Measurements from ENCODE around the gene GLIPR2. TPM values are rescaled to one million over a fixed set of nuclear protein-coding genes. Genes with fewer than 3 reads are reported as not detected.

GLIPR2 gene
- total and polyA plus RNA-seq, 2 of the 13 experiments (the other 11 are each of a cell fraction or from before 2014, with no cell fraction given): 0.08 to 0.42 TPM

GRCh38 chr9:36190388-36191289 lies 54.1 kb downstream of the GLIPR2 start, which contains the start of gene CLTA (continued):
- peak; percentile 82 for TF ChIP-seq ZNF800 (CRISPR knock-in tag; IDR thresholded peaks at IDR 0.05)
- no peak for TF ChIP-seq ZNF24 (IDR thresholded peaks at IDR 0.05)
- no peak for TF ChIP-seq KLF9 (CRISPR knock-in tag; IDR thresholded peaks at IDR 0.05; ENCODE audit: low read depth)
- peak; percentile 69 for TF ChIP-seq RBM39 (IDR thresholded peaks at IDR 0.05; ENCODE audit: low read depth, low read length, poor library complexity, severe bottlenecking)
- no peak; the same call in 1 of the 2 replicates for TF ChIP-seq THYN1 (CRISPR knock-in tag; IDR thresholded peaks at IDR 0.05; ENCODE audit: borderline replicate concordance, low read depth)
- TF ChIP-seq ZNF891 (CRISPR knock-in tag; IDR thresholded peaks at IDR 0.05): peak; percentile 80; the same call in 1 of the 2 replicates
- 0 out of 2 replicates have a peak, but pooled peaks have one; percentile 18 for TF ChIP-seq SIX4 (CRISPR knock-in tag; IDR thresholded peaks at IDR 0.05)
- TF ChIP-seq, protein P1, sequence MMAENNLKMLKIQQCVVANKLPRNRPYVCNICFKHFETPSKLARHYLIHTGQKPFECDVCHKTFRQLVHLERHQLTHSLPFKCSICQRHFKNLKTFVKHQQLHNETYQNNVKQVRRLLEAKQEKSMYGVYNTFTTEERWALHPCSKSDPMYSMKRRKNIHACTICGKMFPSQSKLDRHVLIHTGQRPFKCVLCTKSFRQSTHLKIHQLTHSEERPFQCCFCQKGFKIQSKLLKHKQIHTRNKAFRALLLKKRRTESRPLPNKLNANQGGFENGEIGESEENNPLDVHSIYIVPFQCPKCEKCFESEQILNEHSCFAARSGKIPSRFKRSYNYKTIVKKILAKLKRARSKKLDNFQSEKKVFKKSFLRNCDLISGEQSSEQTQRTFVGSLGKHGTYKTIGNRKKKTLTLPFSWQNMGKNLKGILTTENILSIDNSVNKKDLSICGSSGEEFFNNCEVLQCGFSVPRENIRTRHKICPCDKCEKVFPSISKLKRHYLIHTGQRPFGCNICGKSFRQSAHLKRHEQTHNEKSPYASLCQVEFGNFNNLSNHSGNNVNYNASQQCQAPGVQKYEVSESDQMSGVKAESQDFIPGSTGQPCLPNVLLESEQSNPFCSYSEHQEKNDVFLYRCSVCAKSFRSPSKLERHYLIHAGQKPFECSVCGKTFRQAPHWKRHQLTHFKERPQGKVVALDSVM (CRISPR knock-in tag; IDR thresholded peaks at IDR 0.05): 0 out of 2 replicates have a peak, but pooled peaks have one; percentile 22
- TF ChIP-seq SIN3B (IDR thresholded peaks at IDR 0.05; ENCODE audit: low read length): no peak
- TF ChIP-seq, protein P2, sequence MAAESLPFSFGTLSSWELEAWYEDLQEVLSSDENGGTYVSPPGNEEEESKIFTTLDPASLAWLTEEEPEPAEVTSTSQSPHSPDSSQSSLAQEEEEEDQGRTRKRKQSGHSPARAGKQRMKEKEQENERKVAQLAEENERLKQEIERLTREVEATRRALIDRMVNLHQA (CRISPR knock-in tag; IDR thresholded peaks at IDR 0.05): no peak
- TF ChIP-seq, protein P3, sequence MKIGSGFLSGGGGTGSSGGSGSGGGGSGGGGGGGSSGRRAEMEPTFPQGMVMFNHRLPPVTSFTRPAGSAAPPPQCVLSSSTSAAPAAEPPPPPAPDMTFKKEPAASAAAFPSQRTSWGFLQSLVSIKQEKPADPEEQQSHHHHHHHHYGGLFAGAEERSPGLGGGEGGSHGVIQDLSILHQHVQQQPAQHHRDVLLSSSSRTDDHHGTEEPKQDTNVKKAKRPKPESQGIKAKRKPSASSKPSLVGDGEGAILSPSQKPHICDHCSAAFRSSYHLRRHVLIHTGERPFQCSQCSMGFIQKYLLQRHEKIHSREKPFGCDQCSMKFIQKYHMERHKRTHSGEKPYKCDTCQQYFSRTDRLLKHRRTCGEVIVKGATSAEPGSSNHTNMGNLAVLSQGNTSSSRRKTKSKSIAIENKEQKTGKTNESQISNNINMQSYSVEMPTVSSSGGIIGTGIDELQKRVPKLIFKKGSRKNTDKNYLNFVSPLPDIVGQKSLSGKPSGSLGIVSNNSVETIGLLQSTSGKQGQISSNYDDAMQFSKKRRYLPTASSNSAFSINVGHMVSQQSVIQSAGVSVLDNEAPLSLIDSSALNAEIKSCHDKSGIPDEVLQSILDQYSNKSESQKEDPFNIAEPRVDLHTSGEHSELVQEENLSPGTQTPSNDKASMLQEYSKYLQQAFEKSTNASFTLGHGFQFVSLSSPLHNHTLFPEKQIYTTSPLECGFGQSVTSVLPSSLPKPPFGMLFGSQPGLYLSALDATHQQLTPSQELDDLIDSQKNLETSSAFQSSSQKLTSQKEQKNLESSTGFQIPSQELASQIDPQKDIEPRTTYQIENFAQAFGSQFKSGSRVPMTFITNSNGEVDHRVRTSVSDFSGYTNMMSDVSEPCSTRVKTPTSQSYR (CRISPR knock-in tag; IDR thresholded peaks at IDR 0.05; ENCODE audit: borderline replicate concordance): peak; percentile 10; the same call in 1 of the 2 replicates
- TF ChIP-seq ZNF160 (CRISPR knock-in tag; IDR thresholded peaks at IDR 0.05): 0 out of 2 replicates have a peak, but pooled peaks have one; percentile 51
- TF ChIP-seq ZFX (CRISPR knock-in tag; IDR thresholded peaks at IDR 0.05; ENCODE audit: low read depth): peak; percentile 92
- no peak; the same call in 1 of the 2 replicates for TF ChIP-seq BRF2 (CRISPR knock-in tag; IDR thresholded peaks at IDR 0.05)
- TF ChIP-seq GATAD1 (CRISPR knock-in tag; IDR thresholded peaks at IDR 0.05): peak; percentile 91
- TF ChIP-seq, protein P4, sequence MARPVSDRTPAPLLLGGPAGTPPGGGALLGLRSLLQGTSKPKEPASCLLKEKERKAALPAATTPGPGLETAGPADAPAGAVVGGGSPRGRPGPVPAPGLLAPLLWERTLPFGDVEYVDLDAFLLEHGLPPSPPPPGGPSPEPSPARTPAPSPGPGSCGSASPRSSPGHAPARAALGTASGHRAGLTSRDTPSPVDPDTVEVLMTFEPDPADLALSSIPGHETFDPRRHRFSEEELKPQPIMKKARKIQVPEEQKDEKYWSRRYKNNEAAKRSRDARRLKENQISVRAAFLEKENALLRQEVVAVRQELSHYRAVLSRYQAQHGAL (CRISPR knock-in tag; IDR thresholded peaks at IDR 0.05; ENCODE audit: not compliant biosample characterization): peak; percentile 78
- TF ChIP-seq HHEX (CRISPR knock-in tag; IDR thresholded peaks at IDR 0.05): no peak
- no peak; the same call in 1 of the 2 replicates for TF ChIP-seq ZSCAN12 (CRISPR knock-in tag; IDR thresholded peaks at IDR 0.05)
